HG02840 (cell line): Measurements from ENCODE around the gene PRR22.

Experiments used
- ATAC-seq: cut with Tn5 transposase; IDR thresholded peaks from one replicate; pipeline ENCODE4 v1.9.1; 2021; ENCODE audit warnings: mild to moderate bottlenecking, moderate library complexity, moderate number of reproducible peaks; ENCODE audit not compliant: unreplicated experiment, low FRiP score

The PRR22 gene

DNA sequence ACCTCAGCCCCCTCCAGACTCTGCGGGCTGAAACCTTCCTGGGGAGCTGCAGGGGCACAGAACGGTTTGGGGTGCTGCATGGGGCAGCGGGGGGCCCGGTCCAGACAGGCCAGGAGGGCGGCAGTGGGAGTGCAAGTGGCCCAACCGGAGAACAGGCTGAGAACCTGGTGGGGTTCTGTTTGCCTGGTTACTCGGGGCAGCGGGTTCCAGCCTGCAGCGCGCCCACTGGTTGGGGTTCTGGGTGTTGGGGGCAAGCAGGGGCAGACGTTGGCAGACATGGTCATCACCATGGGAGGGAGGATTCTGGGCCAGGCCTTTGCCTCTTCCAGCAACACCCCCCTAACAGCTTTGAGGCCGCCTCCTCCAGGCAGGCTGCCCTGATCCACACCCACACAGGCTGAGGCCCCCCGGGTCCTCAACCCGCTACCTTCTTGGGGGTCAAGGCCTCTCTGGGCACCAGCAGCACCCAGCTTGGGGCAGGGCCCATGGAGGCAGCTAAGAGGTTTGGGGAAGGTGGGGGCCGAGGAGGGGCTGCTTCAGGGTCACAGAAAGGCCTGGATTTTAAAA is at the start of gene PRR22:
Gene PRR22, minus strand, starts transcription at position 166 of the 567 bp plus-strand sequence. Its CDS starts 86 bp downstream, at position 80.
- no peak for ATAC-seq

DNA sequence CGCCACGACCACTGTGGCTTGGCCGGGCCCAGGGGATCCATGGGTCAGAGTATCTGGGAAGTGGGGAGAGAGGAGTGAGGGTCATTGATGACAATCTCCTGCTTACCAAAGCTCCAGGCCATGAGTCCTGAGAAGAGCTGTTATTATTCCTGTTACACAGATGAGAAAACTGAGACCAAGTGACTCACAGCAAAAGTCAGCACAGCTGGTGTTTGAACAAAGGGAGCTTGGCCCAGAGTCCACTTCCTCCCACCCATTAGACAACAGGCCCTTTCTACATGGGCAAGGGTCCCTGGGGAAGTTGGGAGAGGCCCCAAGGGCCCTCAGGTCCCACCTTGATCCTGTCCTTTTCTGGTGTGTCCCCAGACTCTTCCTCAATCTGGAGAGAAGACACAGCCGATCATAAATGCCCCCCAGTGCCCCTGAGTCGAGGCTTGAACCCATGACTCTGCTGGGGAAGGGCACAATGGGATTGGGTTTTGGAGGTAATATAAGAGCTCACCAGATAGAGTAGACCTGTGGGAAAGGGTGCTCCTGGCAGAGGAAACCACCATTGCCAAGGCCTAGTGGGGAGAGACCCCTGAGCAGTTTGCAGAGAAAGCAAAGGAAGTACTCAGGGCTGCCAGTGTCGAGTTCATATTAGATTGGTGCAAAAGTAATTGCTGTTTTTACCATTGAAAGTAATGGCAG is 48.1 kb upstream of the PRR22 start:
- no peak for ATAC-seq

DNA sequence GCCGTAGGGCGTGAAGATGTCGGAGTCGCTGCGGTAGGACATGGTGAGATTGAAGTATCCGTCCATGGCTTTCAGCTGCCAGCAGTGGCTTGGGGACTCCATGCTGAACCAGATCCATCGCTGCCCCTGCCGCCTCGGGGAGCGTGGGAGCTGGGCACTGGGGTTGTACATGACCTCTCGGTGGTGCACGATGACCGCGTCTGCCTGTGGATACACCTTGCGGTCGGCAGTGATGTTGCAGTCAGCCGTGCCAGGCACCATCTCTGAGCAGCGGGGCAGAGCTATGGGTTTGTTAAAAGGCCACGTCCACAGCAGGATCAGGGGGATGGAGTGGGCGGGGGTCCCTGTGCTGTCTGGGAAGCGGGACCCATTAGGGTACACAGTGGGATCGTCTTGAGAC is 47.5 kb upstream of the PRR22 start:
- ATAC-seq: no peak

DNA sequence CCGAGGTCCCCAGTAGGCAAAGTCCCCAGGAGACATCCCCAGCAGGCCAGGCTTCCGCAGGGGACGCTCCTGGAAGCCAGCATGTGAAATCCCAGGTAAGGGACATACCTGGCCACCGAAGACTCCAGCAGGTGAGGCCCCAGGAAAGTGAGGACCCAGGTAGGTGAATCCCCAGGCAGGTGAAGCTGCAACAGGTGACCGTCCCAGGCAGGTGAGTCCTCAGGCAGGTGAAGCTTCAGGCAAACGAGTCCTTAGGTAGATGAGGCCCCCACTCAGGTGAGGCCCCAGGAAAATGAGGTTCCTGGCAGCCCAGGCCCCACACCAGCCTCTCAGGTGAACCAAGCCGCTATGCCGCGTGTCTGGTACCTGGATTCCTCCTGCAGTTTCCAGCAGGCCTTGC is 46.6 kb upstream of the PRR22 start:
- ATAC-seq: no peak

DNA sequence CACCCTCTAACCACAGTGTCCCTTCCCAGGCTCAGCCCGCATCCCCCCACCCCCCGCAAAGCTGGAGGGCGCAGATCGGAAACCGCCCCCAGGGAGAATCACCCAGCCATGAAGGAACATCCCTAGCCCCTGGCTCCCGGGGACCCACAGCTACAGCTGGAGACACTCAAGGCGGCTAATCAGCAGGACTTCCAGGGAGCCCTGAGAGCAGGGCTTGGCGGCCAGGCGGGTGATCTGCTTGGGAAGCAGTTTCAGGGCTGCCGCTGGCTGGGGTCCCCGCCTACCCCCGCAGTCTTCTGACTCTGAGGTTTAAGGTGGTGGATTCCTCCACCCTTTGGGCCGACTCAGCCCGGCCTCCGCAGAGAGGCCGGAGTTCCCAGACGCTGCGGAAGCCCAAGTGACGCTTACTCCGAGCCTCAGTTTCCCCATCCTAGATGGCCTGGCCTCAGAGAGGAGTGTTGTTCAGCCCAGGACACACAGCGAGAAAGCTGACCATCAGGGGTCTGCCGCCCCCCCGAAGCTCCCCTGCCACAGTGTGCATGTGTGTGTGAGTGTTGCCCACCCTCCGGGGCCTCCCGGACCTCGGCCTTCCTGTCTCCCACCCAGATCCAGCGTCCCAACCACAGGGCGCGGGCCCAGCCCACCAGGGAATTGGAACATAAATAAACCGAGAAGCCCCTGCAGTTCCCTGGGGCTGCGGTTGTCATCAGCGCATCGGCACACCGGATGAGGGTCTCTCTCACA is 45.2 kb upstream of the PRR22 start:
- no peak for ATAC-seq

DNA sequence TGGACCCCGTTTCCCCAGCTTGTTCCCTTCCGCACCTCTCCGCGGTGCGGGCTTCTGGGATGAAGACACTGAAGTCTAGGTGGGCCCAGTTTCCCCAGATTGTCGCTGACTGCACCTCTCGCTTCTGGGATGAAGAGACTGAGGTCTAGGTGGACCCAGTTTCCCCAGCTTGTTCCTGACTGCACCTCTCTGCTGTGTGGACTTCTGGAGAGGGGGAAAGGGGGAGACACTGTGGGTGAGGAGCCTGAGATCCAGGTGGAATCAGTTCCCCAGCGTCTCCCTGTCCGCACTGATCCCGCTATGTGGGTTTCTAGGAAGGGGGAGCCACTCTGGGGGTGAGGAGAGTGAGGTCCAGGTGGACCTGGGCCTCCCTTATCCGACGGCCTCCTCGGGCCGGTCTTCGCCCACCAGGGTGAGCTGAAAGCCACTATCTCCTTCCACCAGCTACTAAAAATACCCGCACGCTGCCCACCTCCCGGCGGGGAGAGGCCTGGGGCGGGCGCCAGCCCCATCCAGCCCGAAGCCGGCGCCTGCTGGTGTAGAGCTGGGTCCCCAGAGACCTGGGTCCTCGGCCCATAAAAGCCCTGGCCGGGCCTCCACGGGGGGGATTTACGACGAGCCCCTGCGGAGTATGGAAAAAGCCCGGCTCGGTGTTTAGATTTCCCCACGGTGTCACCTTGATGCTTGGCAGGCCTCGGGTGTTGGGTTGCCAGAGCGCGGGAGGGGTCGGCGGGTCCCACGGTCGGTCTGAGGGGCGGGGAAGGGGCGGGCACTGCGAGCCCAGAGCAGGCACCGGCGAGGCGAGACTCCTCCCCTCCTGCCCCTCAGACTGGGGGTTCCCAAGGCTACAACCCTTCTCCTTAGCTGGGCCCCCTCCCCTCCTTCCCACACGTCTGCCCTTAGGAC is 44.4 kb upstream of the PRR22 start:
- no peak for ATAC-seq

DNA sequence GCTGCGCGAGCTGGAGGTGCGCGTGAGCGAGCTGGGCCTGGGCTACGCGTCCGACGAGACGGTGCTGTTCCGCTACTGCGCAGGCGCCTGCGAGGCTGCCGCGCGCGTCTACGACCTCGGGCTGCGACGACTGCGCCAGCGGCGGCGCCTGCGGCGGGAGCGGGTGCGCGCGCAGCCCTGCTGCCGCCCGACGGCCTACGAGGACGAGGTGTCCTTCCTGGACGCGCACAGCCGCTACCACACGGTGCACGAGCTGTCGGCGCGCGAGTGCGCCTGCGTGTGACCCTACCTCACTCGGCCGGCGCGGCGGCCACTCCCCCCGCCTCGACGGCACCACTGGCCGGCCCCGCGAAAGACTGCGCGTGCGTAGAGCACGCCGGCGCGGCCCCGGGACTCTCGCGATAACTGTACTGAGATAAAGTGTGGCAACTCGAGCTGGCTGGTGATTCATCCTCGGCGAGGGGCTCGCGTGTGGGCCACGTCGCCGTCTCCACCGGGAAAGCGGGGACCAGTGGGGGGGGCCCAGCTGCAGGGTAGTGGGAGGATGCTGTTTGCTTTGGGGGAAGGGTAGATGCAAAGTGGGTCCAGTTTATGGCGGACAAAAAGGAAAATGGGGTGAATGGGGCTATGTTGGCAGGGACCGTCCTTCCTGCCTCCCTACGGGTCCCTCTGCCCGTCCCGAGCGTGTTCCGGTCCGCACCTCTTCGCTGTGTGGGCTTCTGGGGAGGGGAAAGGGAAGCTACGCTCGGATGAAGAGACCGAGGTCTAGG is 43.5 kb upstream of the PRR22 start:
- peak; percentile 69 for ATAC-seq

DNA sequence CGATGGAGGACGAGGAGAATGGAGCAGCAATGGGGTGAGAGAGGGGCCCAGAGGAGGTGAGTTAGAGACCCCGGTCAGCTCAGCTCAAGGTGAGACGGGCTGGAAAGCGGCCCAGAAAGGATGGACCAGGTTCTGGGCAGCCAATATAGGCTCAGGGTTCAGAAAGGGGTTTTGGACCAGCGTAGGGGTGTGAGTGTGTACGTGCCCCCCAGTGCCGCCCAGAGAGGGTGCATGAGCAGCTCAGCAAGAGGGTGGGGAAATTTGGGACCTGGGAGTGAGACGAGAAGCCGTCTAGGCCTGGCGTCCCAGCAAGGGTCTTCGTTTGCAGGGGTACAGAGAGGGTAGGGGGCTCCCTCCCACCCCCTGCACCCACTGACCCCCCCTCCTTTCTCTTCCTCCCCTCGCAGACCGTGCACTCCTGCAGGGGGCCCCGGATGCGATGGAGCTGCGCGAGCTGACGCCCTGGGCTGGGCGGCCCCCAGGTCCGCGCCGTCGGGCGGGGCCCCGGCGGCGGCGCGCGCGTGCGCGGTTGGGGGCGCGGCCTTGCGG is 42.9 kb upstream of the PRR22 start:
- peak; percentile 50 for ATAC-seq

DNA sequence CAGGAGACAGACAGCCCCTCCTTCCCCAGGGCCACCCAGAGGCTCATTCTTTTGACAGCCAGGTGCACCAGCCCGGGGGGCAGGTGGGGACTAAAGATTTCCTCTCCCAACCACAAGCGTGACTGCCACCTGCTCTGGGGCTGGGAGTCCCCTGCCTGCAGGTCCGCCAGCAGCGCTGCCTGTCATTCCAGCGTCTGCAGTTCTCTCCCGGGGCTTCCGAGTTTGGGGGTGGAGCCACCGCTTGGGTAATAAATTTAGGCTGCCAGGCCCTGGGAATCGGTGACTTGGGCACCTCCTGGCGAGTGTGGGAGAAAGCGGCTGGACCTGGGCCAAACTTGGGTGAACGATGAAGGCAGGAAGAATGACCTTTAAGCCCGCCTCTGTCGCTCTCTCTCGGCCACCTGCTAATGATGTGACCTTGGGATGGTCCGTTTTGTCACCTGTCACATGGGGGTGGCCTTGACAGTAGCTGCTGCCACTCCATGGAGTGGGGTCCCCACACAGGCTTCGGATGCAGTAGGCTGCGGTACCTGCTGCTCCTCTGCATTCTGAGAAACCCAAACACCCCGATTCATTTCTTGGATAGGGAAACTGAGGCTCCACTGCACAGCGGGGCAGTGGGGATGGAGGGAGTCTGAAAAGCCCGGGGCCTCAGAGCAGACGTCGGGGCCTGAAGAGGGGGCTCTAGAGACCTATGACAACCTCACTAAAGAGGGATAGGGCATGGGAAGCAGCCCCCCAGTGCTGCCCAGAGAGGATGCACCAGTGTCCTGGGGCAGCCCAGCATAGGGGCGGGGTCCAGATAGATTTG is 42.2 kb upstream of the PRR22 start:
- ATAC-seq: no peak

DNA sequence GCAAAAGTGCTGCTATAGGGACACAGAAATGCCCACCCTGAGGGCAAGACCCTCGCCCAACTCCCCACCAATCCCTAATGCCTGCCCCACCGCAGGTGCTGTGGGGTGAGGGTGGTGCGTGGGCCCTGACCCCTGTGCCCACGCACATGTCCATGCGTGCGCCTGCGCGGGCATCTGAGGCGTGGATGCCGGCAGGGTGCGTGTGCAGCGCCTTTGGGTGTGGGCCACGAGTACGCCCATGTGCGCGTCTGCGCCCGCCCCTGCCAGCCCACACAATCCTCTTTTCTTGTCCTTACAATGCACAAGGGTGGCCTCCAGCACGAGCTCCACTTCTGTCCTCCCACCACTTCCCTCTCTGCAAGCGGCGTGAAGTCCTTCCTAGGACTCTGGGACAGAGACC is 40.6 kb upstream of the PRR22 start:
- ATAC-seq: no peak

DNA sequence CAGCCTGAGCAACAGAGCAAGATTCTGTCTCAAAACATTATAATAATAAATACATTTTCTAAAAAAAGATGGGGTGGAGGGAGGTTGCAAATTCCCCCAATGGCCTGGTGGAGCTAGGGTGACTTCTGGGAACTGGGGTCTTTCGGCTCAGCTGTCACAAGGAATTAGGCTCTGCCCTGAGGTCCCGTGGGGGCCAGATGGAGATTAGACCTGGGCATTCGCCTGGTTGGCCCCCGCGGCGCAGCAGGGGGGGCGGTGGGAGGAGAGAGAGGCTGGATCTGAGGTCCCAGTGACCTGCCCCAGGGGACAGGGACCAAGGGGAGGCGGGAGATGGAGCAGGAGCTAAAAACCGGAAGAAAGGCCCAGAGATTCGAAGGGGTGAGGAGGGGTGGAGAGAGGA is 40.2 kb upstream of the PRR22 start:
- ATAC-seq: no peak

DNA sequence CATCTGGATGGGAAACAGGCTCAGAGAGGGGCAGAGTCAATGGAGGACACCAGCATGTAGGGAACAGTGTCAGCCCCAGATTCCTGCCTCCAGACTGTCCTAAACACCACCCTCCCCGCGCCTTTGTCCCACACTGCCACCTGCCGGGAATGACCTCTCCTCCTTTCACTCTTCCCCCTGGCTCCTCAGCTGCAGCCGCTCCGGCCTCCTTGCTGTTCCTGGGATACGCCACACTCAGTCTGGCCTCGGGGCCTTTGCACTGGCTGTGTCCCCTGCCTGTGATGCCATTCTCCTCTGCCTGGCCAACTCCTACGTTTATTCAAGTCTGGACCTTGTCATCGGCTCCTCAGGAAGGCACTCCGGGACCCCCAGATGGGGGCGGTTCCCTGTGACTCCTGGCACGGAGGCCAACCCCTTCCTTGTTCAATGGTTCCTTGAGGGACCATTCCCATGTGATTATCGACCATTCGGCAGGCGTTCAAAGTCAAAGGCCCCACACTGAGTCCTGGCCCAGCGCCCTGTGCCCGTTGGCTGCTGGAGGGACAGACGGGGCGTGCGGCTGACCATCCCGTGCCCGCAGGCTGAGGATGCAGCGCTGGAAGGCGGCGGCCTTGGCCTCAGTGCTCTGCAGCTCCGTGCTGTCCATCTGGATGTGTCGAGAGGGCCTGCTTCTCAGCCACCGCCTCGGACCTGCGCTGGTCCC is 39.2 kb upstream of the PRR22 start:
- no peak for ATAC-seq

DNA sequence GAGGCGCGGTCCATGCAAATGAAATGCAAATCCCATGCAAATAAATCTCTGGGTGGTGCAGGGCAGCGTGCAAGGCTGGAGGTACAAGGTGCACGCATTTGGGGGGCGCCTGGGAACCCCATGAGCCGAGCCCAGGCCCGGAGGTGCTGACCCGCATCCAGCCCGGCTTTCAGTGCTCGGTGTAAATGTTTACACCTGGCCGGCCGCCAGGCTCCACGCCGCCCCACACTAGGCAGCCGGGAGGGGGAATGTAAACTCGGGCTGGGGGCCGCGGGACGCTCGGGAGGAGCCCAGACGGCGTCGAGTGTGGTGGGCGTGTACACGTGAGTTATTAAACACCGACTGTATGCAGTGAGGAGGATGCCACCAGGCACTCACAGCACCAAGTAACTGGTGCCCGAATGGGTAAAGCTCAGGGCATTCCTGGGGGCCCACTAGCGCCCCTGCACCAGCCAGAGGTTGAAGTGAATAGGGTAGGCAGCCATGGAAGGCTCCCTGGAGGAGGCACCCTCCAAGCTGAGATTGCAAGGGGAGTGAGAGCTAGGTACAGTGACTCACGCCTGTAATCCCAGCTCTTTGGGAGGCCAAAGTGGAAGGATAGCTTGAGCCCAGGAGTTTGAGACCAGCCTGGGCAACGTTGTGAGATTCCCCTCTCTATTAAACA is 37.8 kb upstream of the PRR22 start:
- no peak for ATAC-seq

DNA sequence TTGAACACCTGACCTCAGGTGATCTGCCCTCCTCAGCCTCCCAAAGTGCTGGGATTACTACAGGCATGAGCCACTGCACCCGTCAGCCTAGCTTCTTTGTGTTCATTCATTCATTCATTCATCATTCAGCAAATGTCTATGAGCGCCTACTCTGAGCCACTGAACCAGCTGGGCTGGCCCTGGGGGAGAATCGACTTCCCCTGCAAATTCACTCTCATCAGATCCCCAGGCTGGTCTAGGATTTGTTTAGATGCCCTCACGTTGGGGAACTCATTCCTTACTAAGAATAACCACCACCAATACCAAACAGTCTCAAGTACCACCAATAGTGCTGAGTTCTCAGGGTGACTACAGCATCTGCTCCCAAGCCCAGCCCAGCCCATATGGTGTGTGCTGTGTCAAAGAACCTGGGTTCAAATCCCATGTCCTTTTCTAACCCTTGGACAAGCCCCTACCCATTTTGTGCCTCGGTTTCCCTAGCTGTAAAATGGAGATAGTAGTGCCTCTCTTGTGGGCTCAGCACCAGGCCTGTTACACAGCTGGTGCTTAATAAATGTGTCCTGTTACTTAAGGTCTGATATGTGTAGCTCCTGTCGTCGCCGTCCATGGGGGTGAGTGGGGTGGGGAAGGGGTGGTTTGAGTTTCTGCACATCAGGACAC is 37.1 kb upstream of the PRR22 start:
- no peak for ATAC-seq

DNA sequence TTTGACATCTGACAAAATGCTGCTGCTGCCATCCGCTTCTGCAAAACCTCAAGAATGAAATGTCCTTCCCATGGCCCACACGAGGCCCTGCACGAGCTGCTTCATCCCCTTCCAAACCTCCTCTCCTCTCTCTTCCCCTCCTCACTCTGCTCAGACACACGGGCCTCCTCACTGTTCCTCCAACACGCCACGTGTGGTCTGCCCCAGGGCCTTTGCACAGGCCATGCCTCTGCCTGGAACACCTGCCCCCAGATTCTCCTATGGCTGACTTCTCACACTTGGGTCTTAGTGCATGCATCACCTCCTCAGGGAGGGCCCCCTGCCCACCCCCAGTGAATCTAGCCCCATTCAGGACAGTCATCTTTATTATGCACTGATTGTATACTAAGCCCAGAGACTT is 36.2 kb upstream of the PRR22 start:
- ATAC-seq: no peak

DNA sequence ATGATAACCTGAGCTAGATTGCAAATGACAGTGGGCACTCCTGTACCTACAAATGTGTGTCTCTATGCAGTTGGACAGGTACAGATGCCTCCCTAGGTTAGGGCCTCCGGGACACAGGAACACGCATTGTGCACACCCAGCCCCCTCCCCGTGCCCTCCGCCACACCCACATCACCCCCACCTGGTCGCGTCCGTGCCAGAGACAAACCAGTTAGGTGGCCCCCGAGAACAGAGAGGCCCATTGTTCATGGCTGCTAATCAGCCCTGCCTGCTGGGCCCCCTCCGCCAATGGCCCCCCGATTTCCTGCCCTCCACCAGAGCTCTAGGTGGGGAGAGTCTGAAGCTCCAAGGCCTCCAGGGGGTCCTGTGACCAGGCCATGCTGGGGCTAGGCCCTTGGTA is 34.0 kb upstream of the PRR22 start:
- ATAC-seq: no peak

DNA sequence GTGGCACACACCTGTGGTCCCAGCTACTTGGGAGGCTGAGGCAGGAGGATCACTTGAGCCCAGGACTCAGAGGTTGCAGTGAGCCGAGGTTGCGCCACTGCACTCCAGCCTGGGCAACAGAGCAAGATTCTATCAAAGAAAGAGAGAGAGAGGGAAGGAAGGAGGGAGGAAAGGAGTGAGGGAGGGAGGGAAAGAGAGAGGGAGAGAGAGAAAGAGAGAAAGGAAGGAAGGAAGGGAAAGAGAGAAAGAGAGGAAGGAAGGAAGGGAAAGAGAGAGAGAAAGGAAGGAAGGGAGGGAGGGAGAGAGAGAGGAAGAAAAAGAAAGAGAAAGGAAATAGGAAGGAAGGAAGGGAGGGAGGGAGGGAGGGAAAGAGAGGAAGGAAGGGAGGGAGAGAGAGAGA is 32.7 kb upstream of the PRR22 start:
- no peak for ATAC-seq
